Measurements from ENCODE around the gene ZYX.

The ZYX gene

GRCh38 chr7:143362131-143363015, 18.8 kb upstream of the ZYX start, which contains the start of gene FAM131B:
Gene FAM131B, minus strand, starts transcription at chr7:143362713. Its CDS starts 110 bp downstream, at chr7:143362603.
- no peak for DNase-seq

GRCh38 chr7:143363016-143363937, 17.9 kb upstream of the ZYX start:
- no peak for DNase-seq

- no peak for DNase-seq
These were observed 13.2 kb upstream of the ZYX start for GRCh38 chr7:143367972-143368371.

GRCh38 chr7:143368387-143368786, 12.8 kb upstream of the ZYX start:
- DNase-seq, result no peak

GRCh38 chr7:143369678-143370651, 11.2 kb upstream of the ZYX start:
- no peak for DNase-seq

GRCh38 chr7:143372070-143372469, 9.1 kb upstream of the ZYX start:
- DNase-seq, result no peak

GRCh38 chr7:143373255-143373794, 7.8 kb upstream of the ZYX start:
- DNase-seq, result no peak

- DNase-seq, result no peak
These were observed 6.6 kb upstream of the ZYX start for GRCh38 chr7:143374561-143374960.

- no peak for DNase-seq
These were observed 5.7 kb upstream of the ZYX start for GRCh38 chr7:143375298-143376034.

- DNase-seq, result no peak
These were observed 4.7 kb upstream of the ZYX start for GRCh38 chr7:143376396-143376795.

- no peak for DNase-seq
These were observed 1.4 kb upstream of the ZYX start for GRCh38 chr7:143379611-143380259.

- no peak for DNase-seq
These were observed 892 bp upstream of the ZYX start for GRCh38 chr7:143380260-143380645.

- no peak for DNase-seq
These were observed 431 bp downstream of the ZYX start for GRCh38 chr7:143381427-143382125.

- no peak for DNase-seq
These were observed 1.1 kb downstream of the ZYX start for GRCh38 chr7:143382126-143382790.

GRCh38 chr7:143382791-143383641, 1.9 kb downstream of the ZYX start:
- no peak for DNase-seq

- DNase-seq, result no peak
These were observed 2.5 kb downstream of the ZYX start for GRCh38 chr7:143383642-143383957.

GRCh38 chr7:143384148-143384547, 3.0 kb downstream of the ZYX start:
- DNase-seq, result no peak

GRCh38 chr7:143384661-143385631, 3.8 kb downstream of the ZYX start:
- DNase-seq, result no peak
